Esophagus squamous epithelium (tissue), 5 donors: ENCODE measurements around the gene IFT88. TPM values are rescaled to one million over a fixed set of nuclear protein-coding genes. Genes with fewer than 3 reads are reported as not detected.

Source experiments
- DNase-seq: peaks from one replicate; lab custom pipeline; 2025; lab: John Stamatoyannopoulos, UW
- H3K27ac ChIP-seq, 4 donors: fragments of 200-600 bp; sonication (generic); one replicate each; pipeline ENCODE4 v1.5.1; 2016 to 2019; ENCODE audit warnings: mild to moderate bottlenecking in 1 of 4
- H3K27me3 ChIP-seq, 4 donors: fragments of 200-600 bp; sonication (generic); 1 replicate in 3 of 4; 2 replicates in 1 of 4; pipeline versions ENCODE4 v1.5.1 to v1.6.0; 2017 to 2021; ENCODE audit warnings: antibody characterized with exemption in 1 of 4
- H3K36me3 ChIP-seq, 3 donors: fragments of 200-600 bp; sonication (generic); one replicate each; pipeline ENCODE4 v1.5.1; 2016 to 2019
- H3K4me1 ChIP-seq, 3 donors: fragments of 200-600 bp; sonication (generic); one replicate each; pipeline ENCODE4 v1.5.1; 2017 to 2019
- H3K4me3 ChIP-seq, 4 donors: fragments of 200-600 bp; sonication (generic); 1 replicate in 3 of 4; 2 replicates in 1 of 4; pipeline ENCODE4 v1.5.1; 2016 to 2019; ENCODE audit warnings: mild to moderate bottlenecking in 2 of 4, moderate library complexity in 1 of 4
- H3K9me3 ChIP-seq, 3 donors: fragments of 200-600 bp; sonication (generic); one replicate each; pipeline ENCODE4 v1.5.1; 2016 to 2019
- POLR2A ChIP-seq, 4 donors: fragments of 450-650 bp; IDR thresholded peaks; one replicate each; pipeline ENCODE4 v1.6.1; 2017; ENCODE audit warnings: antibody characterized with exemption in 4 of 4, mild to moderate bottlenecking in 4 of 4, moderate library complexity in 3 of 4
- WGBS, 2 donors: methylation state at CpG; one replicate each; pipeline ENCODE4 v1.1.5; 2018; 5-methylcytosine and 5-hydroxymethylcytosine counted together
- intact Hi-C: fragments of 100-400 bp; cut with DNase I; formaldehyde crosslinking; loops from one replicate; pipeline ENCODE4 v1.15.0; 2022
- total RNA-seq, 4 donors: library from RNA; depleted of rRNA; stranded (reverse); fragments of >200 nt; gene quantifications; one replicate each; pipeline ENCODE4 v1.1.0, GENCODE V29; 2016
- TF ChIP-seq, protein P1 (sequence below), 6 experiments: fragments of 450-650 bp in 4 of 6; fragments of 200-600 bp in 2 of 6; sonication (generic) in 2 of 6; IDR thresholded peaks; one replicate each; pipeline ENCODE4 v1.5.1; 2016 to 2019; ENCODE audit warnings: antibody characterized with exemption in 6 of 6, mild to moderate bottlenecking in 4 of 6, moderate library complexity in 4 of 6
- donor health status: DM: yes; HTN: yes; CAD: no.

The IFT88 gene
- total RNA-seq, 4 donors from 2014 or later, result 2.0 to 7.8 (median 4.8) TPM

DNA sequence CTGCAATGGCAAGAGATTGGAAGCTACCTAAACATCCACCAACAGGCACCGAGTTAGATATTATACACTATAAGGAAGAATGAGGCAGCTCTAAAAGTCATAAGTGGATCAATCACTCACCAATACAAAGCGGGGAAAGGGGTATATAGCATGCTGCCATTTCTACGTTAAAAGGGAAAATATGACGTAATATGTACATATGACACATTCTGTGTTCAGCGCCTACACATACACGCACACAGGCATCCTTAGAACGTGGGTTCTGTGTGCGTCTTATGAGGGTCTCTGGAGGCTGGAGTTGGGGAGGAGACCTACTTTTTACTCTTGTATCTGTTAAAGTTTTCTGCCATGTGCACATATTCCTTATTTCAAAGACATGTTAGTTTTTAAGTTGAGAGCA is 142.4 kb downstream of the IFT88 start:
- Histone ChIP-seq H3K4me1 (peaks cover 8 to 38% (median 22%) of the 10 kb centered on the region in 3 donors), H3K4me3 (no peak overlapping the region), H3K9me3 (no peaks in the 10 kb centered on the region), H3K27me3 (peaks cover 0 to 3% (median 0%) of the 10 kb centered on the region in 4 donors), H3K36me3 (no peaks in the 10 kb centered on the region), H3K27ac (peak overlapping the region in 2 of 4 donors; percentile 27 to 60)
- no peak for DNase-seq
- 69 to 75% methylated on average over 8 of the region's 8 CpGs for WGBS, 2 donors
- intact Hi-C loops, result loop anchor here (10.0 kb wide), 1 partner anchor 215 kb away; no protein-coding TSS in a partner anchor
- no peak for TF ChIP-seq POLR2A (IDR thresholded peaks at IDR 0.05)
- TF ChIP-seq, protein P1, sequence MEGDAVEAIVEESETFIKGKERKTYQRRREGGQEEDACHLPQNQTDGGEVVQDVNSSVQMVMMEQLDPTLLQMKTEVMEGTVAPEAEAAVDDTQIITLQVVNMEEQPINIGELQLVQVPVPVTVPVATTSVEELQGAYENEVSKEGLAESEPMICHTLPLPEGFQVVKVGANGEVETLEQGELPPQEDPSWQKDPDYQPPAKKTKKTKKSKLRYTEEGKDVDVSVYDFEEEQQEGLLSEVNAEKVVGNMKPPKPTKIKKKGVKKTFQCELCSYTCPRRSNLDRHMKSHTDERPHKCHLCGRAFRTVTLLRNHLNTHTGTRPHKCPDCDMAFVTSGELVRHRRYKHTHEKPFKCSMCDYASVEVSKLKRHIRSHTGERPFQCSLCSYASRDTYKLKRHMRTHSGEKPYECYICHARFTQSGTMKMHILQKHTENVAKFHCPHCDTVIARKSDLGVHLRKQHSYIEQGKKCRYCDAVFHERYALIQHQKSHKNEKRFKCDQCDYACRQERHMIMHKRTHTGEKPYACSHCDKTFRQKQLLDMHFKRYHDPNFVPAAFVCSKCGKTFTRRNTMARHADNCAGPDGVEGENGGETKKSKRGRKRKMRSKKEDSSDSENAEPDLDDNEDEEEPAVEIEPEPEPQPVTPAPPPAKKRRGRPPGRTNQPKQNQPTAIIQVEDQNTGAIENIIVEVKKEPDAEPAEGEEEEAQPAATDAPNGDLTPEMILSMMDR (IDR thresholded peaks at IDR 0.05), result no peak

DNA sequence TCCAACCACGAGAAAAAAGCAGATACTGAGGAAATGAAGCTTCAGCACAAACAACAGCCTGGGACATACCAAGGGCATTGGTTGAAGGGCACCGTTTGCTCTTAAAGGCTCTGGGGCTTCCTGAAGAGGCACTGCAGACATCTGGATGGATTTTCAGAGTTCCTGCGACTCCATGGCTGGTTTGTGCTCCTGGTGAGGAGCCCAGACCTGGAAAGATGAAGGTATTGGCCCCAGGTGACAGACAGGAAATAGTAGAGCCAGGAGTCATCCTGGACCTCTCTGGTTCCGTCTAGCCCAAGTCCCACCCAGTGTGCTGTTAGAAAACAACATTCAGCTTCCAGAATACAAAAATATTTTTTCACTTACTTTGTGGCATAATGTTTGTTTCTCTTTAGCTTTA is 142.8 kb downstream of the IFT88 start:
- WGBS, 2 donors, result 41 to 43% methylated on average over 4 of the region's 4 CpGs
- Histone ChIP-seq H3K27ac (peak overlapping the region in 2 of 4 donors; percentile 27 to 60), H3K27me3 (peaks cover 0 to 7% (median 0%) of the 10 kb centered on the region in 4 donors), H3K4me1 (peaks cover 8 to 38% (median 26%) of the 10 kb centered on the region in 3 donors), H3K36me3 (no peaks in the 10 kb centered on the region), H3K9me3 (no peaks in the 10 kb centered on the region), H3K4me3 (no peak overlapping the region)
- TF ChIP-seq, protein P1 (IDR thresholded peaks at IDR 0.05), result no peak
- no peak for TF ChIP-seq POLR2A (IDR thresholded peaks at IDR 0.05)
- intact Hi-C loops, result loop anchor here (10.0 kb wide), 3 partner anchors 125 to 215 kb away; no protein-coding TSS in a partner anchor
- DNase-seq, result no peak

DNA sequence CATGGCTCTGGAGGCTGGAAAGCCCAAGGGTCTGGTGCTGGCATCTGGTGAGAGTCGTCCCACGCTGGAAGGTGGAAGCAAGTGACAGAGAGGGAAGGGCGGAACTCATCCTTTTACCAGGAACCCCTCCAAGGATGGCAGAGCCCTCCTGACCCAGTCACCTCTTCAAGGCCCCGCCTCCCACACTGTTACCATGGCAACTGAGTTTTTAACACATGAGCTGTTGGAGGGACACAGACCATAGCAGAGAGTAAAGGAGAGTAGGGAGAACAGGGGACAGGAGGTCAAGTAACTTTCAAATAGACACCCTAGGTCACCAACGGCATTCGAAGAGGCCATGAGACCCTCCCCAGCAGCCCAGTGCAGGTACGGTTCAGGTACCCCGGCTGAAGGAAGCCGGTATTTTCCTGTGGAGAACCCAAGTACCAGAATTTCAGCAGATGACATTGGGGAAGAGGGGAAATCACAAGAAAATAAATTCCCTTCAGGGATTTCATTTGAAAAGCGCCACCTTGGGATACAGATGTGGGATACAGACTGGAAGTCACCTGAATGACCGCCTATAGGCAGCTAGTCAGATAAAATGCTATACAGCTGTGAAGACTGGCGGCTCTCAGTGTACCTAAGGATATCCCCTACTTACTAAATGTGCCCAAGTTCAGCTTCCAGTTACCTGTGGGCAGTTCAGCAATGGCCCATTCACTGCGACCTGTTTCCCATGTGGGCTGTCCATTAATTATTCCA is 144.5 kb downstream of the IFT88 start:
- Histone ChIP-seq H3K27ac (no peak overlapping the region), H3K4me3 (no peak overlapping the region), H3K27me3 (peaks cover 0 to 14% (median 0%) of the 10 kb centered on the region in 4 donors), H3K36me3 (no peaks in the 10 kb centered on the region), H3K4me1 (peaks cover 8 to 39% (median 27%) of the 10 kb centered on the region in 3 donors), H3K9me3 (no peaks in the 10 kb centered on the region)
- DNase-seq, result no peak
- WGBS, 2 donors, result 86 to 93% methylated on average over 12 of the region's 13 CpGs
- TF ChIP-seq, protein P1 (IDR thresholded peaks at IDR 0.05), result no peak
- no peak for TF ChIP-seq POLR2A (IDR thresholded peaks at IDR 0.05)
- intact Hi-C loops, result loop anchor here (10.0 kb wide), 2 partner anchors 123 to 213 kb away; no protein-coding TSS in a partner anchor

DNA sequence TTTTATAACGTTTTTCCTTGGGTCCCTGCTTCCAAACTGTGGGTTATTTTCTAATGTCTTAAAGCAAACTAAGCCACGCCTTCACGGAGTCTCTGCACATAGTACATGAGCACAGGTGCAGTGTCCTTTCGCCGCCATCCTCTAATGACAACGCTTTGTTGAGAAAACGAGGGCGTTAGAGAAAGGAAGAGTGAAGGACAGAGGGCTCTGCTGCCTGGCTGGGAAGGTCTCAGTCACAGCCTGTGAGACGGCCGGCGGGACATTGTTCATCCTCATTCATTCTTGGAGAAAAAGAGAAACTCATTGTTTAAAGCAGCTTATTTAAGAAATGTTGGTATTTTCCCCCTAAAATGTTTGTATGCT is 146.0 kb downstream of the IFT88 start:
- TF ChIP-seq, protein P1 (IDR thresholded peaks at IDR 0.05), result no peak
- TF ChIP-seq POLR2A (IDR thresholded peaks at IDR 0.05), result no peak
- H3K4me3 ChIP-seq, result peak overlapping the region in 3 of 4 donors; percentile 11 to 40 (median 29)
- no peaks in the 10 kb centered on the region for H3K36me3 ChIP-seq
- intact Hi-C loops, result loop anchor here (10.0 kb wide), 2 partner anchors 122 to 212 kb away; no protein-coding TSS in a partner anchor
- peak overlapping the region in 3 of 4 donors; percentile 43 to 81 (median 49) for H3K27ac ChIP-seq
- peaks cover 8 to 39% (median 27%) of the 10 kb centered on the region in 3 donors for H3K4me1 ChIP-seq
- WGBS, 2 donors, result 16 to 43% methylated on average over 8 to 11 of the region's 11 CpGs
- peaks cover 0 to 21% (median 0%) of the 10 kb centered on the region in 4 donors for H3K27me3 ChIP-seq
- no peak for DNase-seq
- H3K9me3 ChIP-seq, result no peaks in the 10 kb centered on the region

DNA sequence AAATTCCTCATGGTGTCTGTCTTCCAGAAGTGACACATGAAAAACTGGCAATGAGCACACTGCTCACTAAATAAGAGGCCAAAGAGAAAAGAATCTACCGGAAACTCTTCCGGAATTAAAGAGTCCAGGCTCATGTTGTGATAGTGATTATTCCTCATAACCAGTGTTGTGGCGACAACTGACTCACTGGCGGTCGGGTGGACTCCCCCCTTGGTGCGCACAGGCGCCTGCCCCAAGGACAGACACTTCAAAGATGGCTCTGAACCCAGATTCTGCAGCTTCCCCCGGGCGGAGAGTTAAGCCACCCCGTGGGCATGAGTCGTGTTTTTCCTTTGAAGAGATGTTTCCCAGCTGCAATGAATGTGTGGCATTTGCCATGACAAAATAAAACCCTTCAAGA is 146.8 kb downstream of the IFT88 start:
- TF ChIP-seq, protein P1 (IDR thresholded peaks at IDR 0.05), result no peak
- TF ChIP-seq POLR2A (IDR thresholded peaks at IDR 0.05), result no peak
- no peaks in the 10 kb centered on the region for H3K9me3 ChIP-seq

More for the DNA sequence above, 146.8 kb downstream of the IFT88 start:
- peaks cover 0 to 21% (median 0%) of the 10 kb centered on the region in 4 donors for H3K27me3 ChIP-seq
- intact Hi-C loops, result loop anchor here (10.0 kb wide), 2 partner anchors 121 to 211 kb away; no protein-coding TSS in a partner anchor
- H3K27ac ChIP-seq, result peak overlapping the region in 3 of 4 donors; percentile 49 to 84 (median 81)
- H3K4me3 ChIP-seq, result no peak overlapping the region
- peaks cover 8 to 39% (median 27%) of the 10 kb centered on the region in 3 donors for H3K4me1 ChIP-seq
- no peaks in the 10 kb centered on the region for H3K36me3 ChIP-seq
- DNase-seq, result no peak
- WGBS, 2 donors, result 23 to 57% methylated on average over 5 to 11 of the region's 11 CpGs
